Mesendoderm (in vitro differentiated cells): ENCODE measurements around the gene MAP3K1.

Experiments used
- DNase-seq: peaks from one replicate; pipeline ENCODE4 v3.0.0; 2013
- H2AK5ac ChIP-seq: 2 replicates; pipeline ENCODE4 v1.6.1; 2013; ENCODE audit warnings: low read length, inconsistent platforms
- H2BK120ac ChIP-seq: 2 replicates; pipeline ENCODE4 v1.6.1; 2013; ENCODE audit warnings: low read depth, mild to moderate bottlenecking, low read length, moderate library complexity, mixed read lengths
- H2BK15ac ChIP-seq: replicated peaks from 2 replicates; pipeline ENCODE4 v1.6.1; 2013; ENCODE audit warnings: low read depth, mild to moderate bottlenecking, moderate library complexity
- H2BK5ac ChIP-seq: 2 replicates; pipeline ENCODE4 v1.6.1; 2013; ENCODE audit warnings: low read length, inconsistent platforms
- H3K18ac ChIP-seq: 2 replicates; pipeline ENCODE4 v1.6.1; 2013; ENCODE audit warnings: mild to moderate bottlenecking, low read length, mixed read lengths
- H3K23ac ChIP-seq: one replicate; pipeline ENCODE4 v1.6.1; 2013; ENCODE audit warnings: low read length
- H3K27ac ChIP-seq: 2 replicates; pipeline ENCODE4 v1.5.1; 2013; ENCODE audit warnings: low read depth, mild to moderate bottlenecking, inconsistent platforms, low read length, moderate library complexity
- H3K27me3 ChIP-seq: 2 replicates; pipeline ENCODE4 v1.6.1; 2013; ENCODE audit warnings: low read length, control low read depth, mild to moderate bottlenecking, inconsistent platforms; ENCODE audit not compliant: insufficient read depth, poor library complexity
- H3K36me3 ChIP-seq: 2 replicates; pipeline ENCODE4 v1.6.1; 2013; ENCODE audit warnings: low read length, inconsistent platforms; ENCODE audit not compliant: control insufficient read depth, insufficient read depth
- H3K4ac ChIP-seq: one replicate; pipeline ENCODE4 v1.6.1; 2013; ENCODE audit warnings: low read depth, mild to moderate bottlenecking, low read length, moderate library complexity
- H3K4me1 ChIP-seq: 2 replicates; pipeline ENCODE4 v1.6.1; 2013; ENCODE audit warnings: low read depth, low read length, inconsistent platforms; ENCODE audit not compliant: control insufficient read depth
- H3K4me2 ChIP-seq: 2 replicates; pipeline ENCODE4 v1.6.1; 2013; ENCODE audit warnings: low read length
- H3K4me3 ChIP-seq: 2 replicates; pipeline ENCODE4 v1.5.1; 2013; ENCODE audit warnings: mild to moderate bottlenecking, low read length
- H3K56ac ChIP-seq: one replicate; pipeline ENCODE4 v1.6.1; 2013; ENCODE audit warnings: low read length
- H3K79me1 ChIP-seq: 2 replicates; pipeline ENCODE4 v1.6.1; 2013; ENCODE audit warnings: low read length, inconsistent platforms
- H3K79me2 ChIP-seq: 2 replicates; pipeline ENCODE4 v1.6.1; 2013; ENCODE audit warnings: mild to moderate bottlenecking, low read length; ENCODE audit not compliant: control insufficient read depth, insufficient read depth
- H3K9ac ChIP-seq: 2 replicates; pipeline ENCODE4 v1.6.1; 2013; ENCODE audit warnings: low read length, inconsistent platforms
- H4K5ac ChIP-seq: one replicate; pipeline ENCODE4 v1.6.1; 2013; ENCODE audit warnings: low read length
- H4K8ac ChIP-seq: one replicate; pipeline ENCODE4 v1.6.1; 2013; ENCODE audit warnings: low read depth, mild to moderate bottlenecking, control low read depth, low read length, moderate library complexity
- WGBS: extraction: QIAGEN DNeasy Blood & Tissue Kit; methylation state at CpG from one replicate; pipeline ENCODE4 v1.1.7; 2013; ENCODE audit warnings: low lambda C conversion rate, missing lambda C conversion rate; ENCODE audit not compliant: insufficient coverage; ENCODE audit errors: extremely low coverage; 5-methylcytosine and 5-hydroxymethylcytosine counted together

Gene MAP3K1

GRCh38 chr5:56801256-56801655 lies 14.1 kb upstream of the MAP3K1 start:
- H3K4me3 ChIP-seq: no peak overlapping the region

GRCh38 chr5:56802205-56802604 lies 13.1 kb upstream of the MAP3K1 start:
- Histone ChIP-seq H3K4me1 (no peaks in the 10 kb centered on the region), H3K4me2 (no peak overlapping the region), H3K23ac (no peak overlapping the region), H3K4me3 (no peak overlapping the region), H3K79me2 (no peaks in the 10 kb centered on the region), H3K4ac (no peak overlapping the region), H4K8ac (no peak overlapping the region), H3K56ac (no peak overlapping the region), H2BK120ac (no peak overlapping the region), H3K79me1 (no peaks in the 10 kb centered on the region), H2AK5ac (no peak overlapping the region), H3K36me3 (no peaks in the 10 kb centered on the region), H3K27me3 (no peaks in the 10 kb centered on the region), H3K18ac (no peak overlapping the region), H3K27ac (no peak overlapping the region), H3K9ac (no peak overlapping the region), H2BK15ac (no peak overlapping the region), H4K5ac (no peak overlapping the region), H2BK5ac (no peak overlapping the region)
- no peak for DNase-seq
- no CpG with 5 or more reads among the region's 2 CpGs for WGBS

More at GRCh38 chr5:56801256-56801655, 14.1 kb upstream of the MAP3K1 start:
- H4K5ac ChIP-seq: no peak overlapping the region
- H2AK5ac ChIP-seq: no peak overlapping the region
- no peak overlapping the region for H3K4me2 ChIP-seq
- no peak overlapping the region for H3K9ac ChIP-seq
- H3K79me1 ChIP-seq: no peaks in the 10 kb centered on the region
- no peaks in the 10 kb centered on the region for H3K36me3 ChIP-seq
- H3K23ac ChIP-seq: no peak overlapping the region
- H3K18ac ChIP-seq: no peak overlapping the region
- H3K27ac ChIP-seq: no peak overlapping the region
- no peak for DNase-seq
- no peak overlapping the region for H2BK5ac ChIP-seq
- H3K79me2 ChIP-seq: no peaks in the 10 kb centered on the region
- no peaks in the 10 kb centered on the region for H3K4me1 ChIP-seq
- H2BK15ac ChIP-seq: no peak overlapping the region
- no peak overlapping the region for H3K56ac ChIP-seq
- WGBS: no CpG with 5 or more reads among the region's 3 CpGs
- H3K27me3 ChIP-seq: no peaks in the 10 kb centered on the region
- no peak overlapping the region for H2BK120ac ChIP-seq
- no peak overlapping the region for H3K4ac ChIP-seq
- no peak overlapping the region for H4K8ac ChIP-seq

- Histone ChIP-seq H4K8ac (no peak overlapping the region), H2BK120ac (no peak overlapping the region), H3K23ac (no peak overlapping the region), H2BK15ac (no peak overlapping the region), H3K9ac (no peak overlapping the region), H2BK5ac (no peak overlapping the region), H3K18ac (no peak overlapping the region), H3K27ac (no peak overlapping the region), H3K4me3 (no peak overlapping the region), H3K56ac (no peak overlapping the region), H3K4me1 (no peaks in the 10 kb centered on the region), H3K27me3 (no peaks in the 10 kb centered on the region), H3K4me2 (no peak overlapping the region), H3K79me1 (no peaks in the 10 kb centered on the region), H3K79me2 (no peaks in the 10 kb centered on the region), H3K36me3 (no peaks in the 10 kb centered on the region), H4K5ac (no peak overlapping the region), H2AK5ac (no peak overlapping the region), H3K4ac (no peak overlapping the region)
- no CpG with 5 or more reads among the region's 2 CpGs for WGBS
- DNase-seq: no peak
These were observed 12.3 kb upstream of the MAP3K1 start for GRCh38 chr5:56803025-56803424.

GRCh38 chr5:56803894-56804293 lies 11.5 kb upstream of the MAP3K1 start:
- WGBS: no CpG with 5 or more reads among the region's 1 CpG

GRCh38 chr5:56807679-56808078 lies 7.7 kb upstream of the MAP3K1 start:
- Histone ChIP-seq H3K79me1 (no peaks in the 10 kb centered on the region), H3K27me3 (no peaks in the 10 kb centered on the region), H2BK15ac (no peak overlapping the region), H3K4me2 (no peak overlapping the region), H3K4ac (no peak overlapping the region), H3K4me3 (no peak overlapping the region), H2AK5ac (no peak overlapping the region), H3K56ac (no peak overlapping the region), H3K9ac (no peak overlapping the region), H4K8ac (no peak overlapping the region), H3K27ac (no peak overlapping the region), H2BK5ac (no peak overlapping the region), H3K23ac (no peak overlapping the region), H2BK120ac (no peak overlapping the region), H4K5ac (no peak overlapping the region), H3K4me1 (no peaks in the 10 kb centered on the region), H3K79me2 (no peaks in the 10 kb centered on the region), H3K36me3 (no peaks in the 10 kb centered on the region), H3K18ac (no peak overlapping the region)
- no peak for DNase-seq
- WGBS: no CpG with 5 or more reads among the region's 5 CpGs

More at GRCh38 chr5:56803894-56804293, 11.5 kb upstream of the MAP3K1 start:
- H2BK15ac ChIP-seq: no peak overlapping the region
- no peak overlapping the region for H2AK5ac ChIP-seq
- no peak overlapping the region for H3K4me3 ChIP-seq
- H2BK5ac ChIP-seq: no peak overlapping the region
- H3K56ac ChIP-seq: no peak overlapping the region
- H3K79me2 ChIP-seq: no peaks in the 10 kb centered on the region
- no peaks in the 10 kb centered on the region for H3K79me1 ChIP-seq
- no peak overlapping the region for H4K8ac ChIP-seq
- no peak overlapping the region for H3K23ac ChIP-seq
- no peak overlapping the region for H3K18ac ChIP-seq
- H3K27me3 ChIP-seq: no peaks in the 10 kb centered on the region
- no peak overlapping the region for H3K4ac ChIP-seq
- H3K36me3 ChIP-seq: no peaks in the 10 kb centered on the region
- H3K4me2 ChIP-seq: no peak overlapping the region
- no peak overlapping the region for H3K9ac ChIP-seq
- H3K27ac ChIP-seq: no peak overlapping the region
- no peak for DNase-seq
- no peaks in the 10 kb centered on the region for H3K4me1 ChIP-seq
- no peak overlapping the region for H4K5ac ChIP-seq
- no peak overlapping the region for H2BK120ac ChIP-seq

DNA sequence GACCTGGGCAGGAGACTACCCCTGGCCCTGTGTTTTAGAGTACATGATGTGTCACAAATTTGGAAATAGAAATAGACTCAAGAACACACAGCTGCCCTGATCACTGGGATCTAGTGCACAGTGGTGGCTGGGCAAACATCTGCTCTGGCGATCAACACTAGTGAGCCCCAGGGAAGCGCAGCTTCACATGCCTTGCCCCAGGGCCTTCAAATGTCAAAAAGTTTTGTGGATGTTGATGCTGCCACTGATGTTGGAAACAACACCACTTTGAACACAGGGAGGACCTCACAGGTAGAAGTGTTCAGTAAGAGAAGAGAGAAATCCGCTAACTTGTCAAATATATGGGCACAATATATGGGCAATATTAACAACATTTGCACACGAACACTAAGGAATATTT lies 7.1 kb upstream of the MAP3K1 start:
- Histone ChIP-seq H3K23ac (no peak overlapping the region), H4K8ac (no peak overlapping the region), H4K5ac (no peak overlapping the region), H3K4me1 (no peaks in the 10 kb centered on the region), H2BK120ac (no peak overlapping the region), H3K4me2 (no peak overlapping the region), H2BK15ac (no peak overlapping the region), H2AK5ac (no peak overlapping the region), H3K9ac (no peak overlapping the region), H3K79me2 (no peaks in the 10 kb centered on the region), H3K27me3 (no peaks in the 10 kb centered on the region), H3K36me3 (no peaks in the 10 kb centered on the region), H3K27ac (no peak overlapping the region), H3K18ac (no peak overlapping the region), H3K56ac (no peak overlapping the region), H2BK5ac (no peak overlapping the region), H3K79me1 (no peaks in the 10 kb centered on the region), H3K4ac (no peak overlapping the region), H3K4me3 (no peak overlapping the region)
- no peak for DNase-seq
- no CpG with 5 or more reads among the region's 4 CpGs for WGBS
